ENCODE measurements around the gene SURF6. TPM values are rescaled to one million over a fixed set of nuclear protein-coding genes. Genes with fewer than 3 reads are reported as not detected.

Gene SURF6
- total RNA-seq, 2 experiments from 2014 or later = 19.2 to 27.8 TPM

GRCh38 chr9:133323991-133324703, 11.8 kb downstream of the SURF6 start:
- intact Hi-C loops (cut with micrococcal nuclease; ENCODE audit: unreplicated experiment) = no loop called here
- ChIA-PET POLR2A (no interaction called here), CTCF (ENCODE audit: unreplicated experiment) (no interaction called here)
- no TSS peak for BruUV-seq (replicated peaks)
- H3K36me3 ChIP-seq (ENCODE audit: insufficient read depth, low read length) = peaks cover 2% of the 10 kb centered on the region; the same call in 1 of the 2 replicates
- H3K79me2 ChIP-seq (ENCODE audit: insufficient read depth, low read depth, low read length) = no peaks in the 10 kb centered on the region
- H3K27ac ChIP-seq (ENCODE audit: low read depth, low read length, poor library complexity, severe bottlenecking) = no peak overlapping the region
- H3K4me3 ChIP-seq (ENCODE audit: low read depth, low read length, poor library complexity, severe bottlenecking) = no peak overlapping the region
- TF ChIP-seq CTCF (conservative IDR thresholded peaks at IDR 0.05; ENCODE audit: low read length) (no peak), EZH2phosphoT487 (IDR thresholded peaks at IDR 0.05; ENCODE audit: borderline replicate concordance, low read depth, low read length) (no peak)
- no peaks in the 10 kb centered on the region for H3K9me2 ChIP-seq (ENCODE audit: insufficient read depth, low read length)
- H3K4me1 ChIP-seq (ENCODE audit: insufficient read depth, low read length, poor library complexity, severe bottlenecking) = no peaks in the 10 kb centered on the region
- DNase-seq (ENCODE audit: low spot score) = no peak
- H2AFZ ChIP-seq (ENCODE audit: low read length) = no peak overlapping the region
- H4K20me1 ChIP-seq (ENCODE audit: insufficient read depth, low read length) = no peaks in the 10 kb centered on the region
- no peaks in the 10 kb centered on the region for H3K9me3 ChIP-seq (ENCODE audit: low read length)
- H3K4me2 ChIP-seq (ENCODE audit: low read length) = no peak overlapping the region

GRCh38 chr9:133323211-133323610, 12.8 kb downstream of the SURF6 start:
- ChIA-PET CTCF (ENCODE audit: unreplicated experiment) (no interaction called here), POLR2A (no interaction called here)
- TF ChIP-seq EZH2phosphoT487 (IDR thresholded peaks at IDR 0.05; ENCODE audit: borderline replicate concordance, low read depth, low read length) (no peak), CTCF (conservative IDR thresholded peaks at IDR 0.05; ENCODE audit: low read length) (no peak)
- Histone ChIP-seq H2AFZ (ENCODE audit: low read length) (no peak overlapping the region), H4K20me1 (ENCODE audit: insufficient read depth, low read length) (no peaks in the 10 kb centered on the region), H3K27ac (ENCODE audit: low read depth, low read length, poor library complexity, severe bottlenecking) (no peak overlapping the region), H3K79me2 (ENCODE audit: insufficient read depth, low read depth, low read length) (no peaks in the 10 kb centered on the region), H3K9me2 (ENCODE audit: insufficient read depth, low read length) (no peaks in the 10 kb centered on the region), H3K4me1 (ENCODE audit: insufficient read depth, low read length, poor library complexity, severe bottlenecking) (no peaks in the 10 kb centered on the region), H3K36me3 (ENCODE audit: insufficient read depth, low read length) (no peaks in the 10 kb centered on the region), H3K4me2 (ENCODE audit: low read length) (no peak overlapping the region), H3K4me3 (ENCODE audit: low read depth, low read length, poor library complexity, severe bottlenecking) (no peak overlapping the region), H3K9me3 (ENCODE audit: low read length) (no peaks in the 10 kb centered on the region)
- no TSS peak for BruUV-seq (replicated peaks)
- DNase-seq (ENCODE audit: low spot score) = no peak
- intact Hi-C loops (cut with micrococcal nuclease; ENCODE audit: unreplicated experiment) = no loop called here

- intact Hi-C loops (cut with micrococcal nuclease; ENCODE audit: unreplicated experiment) = no loop called here
- H3K9me2 ChIP-seq (ENCODE audit: insufficient read depth, low read length) = no peaks in the 10 kb centered on the region
- TF ChIP-seq EZH2phosphoT487 (IDR thresholded peaks at IDR 0.05; ENCODE audit: borderline replicate concordance, low read depth, low read length) (no peak), CTCF (conservative IDR thresholded peaks at IDR 0.05; ENCODE audit: low read length) (no peak)
- H3K4me1 ChIP-seq (ENCODE audit: insufficient read depth, low read length, poor library complexity, severe bottlenecking) = no peaks in the 10 kb centered on the region
- no TSS peak for BruUV-seq (replicated peaks)
- CTCF ChIA-PET (ENCODE audit: unreplicated experiment) = no interaction called here
- no peaks in the 10 kb centered on the region for H4K20me1 ChIP-seq (ENCODE audit: insufficient read depth, low read length)
- no peak overlapping the region for H3K27ac ChIP-seq (ENCODE audit: low read depth, low read length, poor library complexity, severe bottlenecking)
- no peak overlapping the region for H2AFZ ChIP-seq (ENCODE audit: low read length)
- H3K36me3 ChIP-seq (ENCODE audit: insufficient read depth, low read length) = no peaks in the 10 kb centered on the region
- no peaks in the 10 kb centered on the region for H3K79me2 ChIP-seq (ENCODE audit: insufficient read depth, low read depth, low read length)
- no peak overlapping the region for H3K4me2 ChIP-seq (ENCODE audit: low read length)
- POLR2A ChIA-PET = no interaction called here
- H3K4me3 ChIP-seq (ENCODE audit: low read depth, low read length, poor library complexity, severe bottlenecking) = no peak overlapping the region
- no peak for DNase-seq (ENCODE audit: low spot score)
- no peaks in the 10 kb centered on the region for H3K9me3 ChIP-seq (ENCODE audit: low read length)
Measured at GRCh38 chr9:133322701-133323100, 13.3 kb downstream of the SURF6 start.

Data from OCI-LY7 (cell line).